GM12873 (cell line): ENCODE measurements around the gene UPB1.

Source experiments
- CTCF ChIP-seq: IDR thresholded peaks from 2 replicates; pipeline ENCODE4 v1.5.1; 2012; ENCODE audit warnings: low read depth, mild to moderate bottlenecking, moderate library complexity, low read length, control low read depth; ENCODE audit not compliant: insufficient read depth; ENCODE audit errors: missing control alignments

UPB1 gene

GRCh38 chr22:24494528-24495364 is at the start of gene UPB1:
UPB1 (plus strand) TSS chr22:24495332; CDS start chr22:24495404, 72 bp downstream.
- no peak for TF ChIP-seq CTCF

GRCh38 chr22:24445481-24446259 is 49.5 kb upstream of the UPB1 start:
- TF ChIP-seq CTCF: no peak

- no peak for TF ChIP-seq CTCF
These were observed 48.9 kb upstream of the UPB1 start for GRCh38 chr22:24446260-24446611.

- no peak for TF ChIP-seq CTCF
These were observed 44.5 kb upstream of the UPB1 start for GRCh38 chr22:24450610-24451009.

GRCh38 chr22:24451162-24451561 is 44.0 kb upstream of the UPB1 start:
- no peak for TF ChIP-seq CTCF

- TF ChIP-seq CTCF: no peak
These were observed 41.3 kb upstream of the UPB1 start for GRCh38 chr22:24453853-24454252.

GRCh38 chr22:24455039-24455438 is 40.1 kb upstream of the UPB1 start:
- no peak for TF ChIP-seq CTCF
